Lung (tissue), 12 donors: ENCODE data around the gene ACTL8. TPM values are rescaled to one million over a fixed set of nuclear protein-coding genes. Genes with fewer than 3 reads are reported as not detected.

Experiments used
- ATAC-seq: fragments of 200-7000 bp; cut with Tn5 transposase; one replicate; pipeline ENCODE4 v1.9.1; 2020; ENCODE audit warnings: moderate number of reproducible peaks; ENCODE audit not compliant: insufficient read depth, low FRiP score
- DNase-seq, 3 donors: peaks; one replicate each; pipeline ENCODE4 v3.0.0-alpha.2; 2013 to 2017
- H3K27ac ChIP-seq, 2 donors: one replicate each; pipeline ENCODE4 v1.5.1; 2013; ENCODE audit warnings: mild to moderate bottlenecking in 2 of 2, moderate library complexity in 2 of 2, control low read depth in 1 of 2, inconsistent platforms in 1 of 2, low read depth in 1 of 2, low read length in 1 of 2
- H3K27me3 ChIP-seq, 3 donors: one replicate each; pipeline ENCODE4 v1.5.1; 2013; ENCODE audit warnings: low read length in 2 of 3; ENCODE audit not compliant: control insufficient read depth in 3 of 3, insufficient read depth in 3 of 3
- H3K36me3 ChIP-seq, 4 donors: one replicate each; pipeline ENCODE4 v1.5.1; 2013; ENCODE audit warnings: low read length in 4 of 4, mild to moderate bottlenecking in 1 of 4, moderate library complexity in 1 of 4; ENCODE audit not compliant: control insufficient read depth in 4 of 4, insufficient read depth in 4 of 4
- H3K4me1 ChIP-seq, 5 donors: one replicate each; pipeline ENCODE4 v1.5.1; 2013; ENCODE audit warnings: low read length in 5 of 5, mild to moderate bottlenecking in 2 of 5, moderate library complexity in 1 of 5; ENCODE audit not compliant: control insufficient read depth in 5 of 5, insufficient read depth in 5 of 5
- H3K4me3 ChIP-seq: one replicate; pipeline ENCODE4 v1.5.1; 2013; ENCODE audit warnings: mild to moderate bottlenecking, control low read depth, moderate library complexity
- H3K9ac ChIP-seq, 2 donors: one replicate each; pipeline ENCODE4 v1.5.1; 2013; ENCODE audit warnings: low read length in 2 of 2, control low read depth in 1 of 2; ENCODE audit not compliant: insufficient read depth in 1 of 2
- H3K9me3 ChIP-seq, 4 donors: one replicate each; pipeline ENCODE4 v1.5.1; 2013; ENCODE audit warnings: low read length in 3 of 4, mild to moderate bottlenecking in 1 of 4, moderate library complexity in 1 of 4; ENCODE audit not compliant: control insufficient read depth in 4 of 4, insufficient read depth in 3 of 4
- WGBS, 2 donors: extraction: QIAGEN DNeasy Blood & Tissue Kit; methylation state at CpG; one replicate each; pipeline ENCODE4 v1.1.7; 2013; 5-methylcytosine and 5-hydroxymethylcytosine counted together
- polyA plus RNA-seq, 2 donors: library from polyadenylated mRNA; stranded (reverse); fragments of 200-250 nt; gene quantifications; one replicate each; pipeline ENCODE4 v1.2.1, GENCODE V29; 2013
- total RNA-seq, 2 donors: library from RNA; depleted of rRNA in 1 of 2; stranded (reverse); fragments of >200 nt in 1 of 2; gene quantifications; one replicate each; pipeline ENCODE4 v1.2.1, GENCODE V29; 2014 to 2021
- TF ChIP-seq, protein P1 (sequence below): IDR thresholded peaks from 2 replicates; pipeline ENCODE4 v1.5.1; 2012; ENCODE audit warnings: mild to moderate bottlenecking; ENCODE audit errors: control extremely low read depth, extremely low read depth
- donor health status: control.
- donor health status: control.
- donor health status: Bipolar disorder and iron deficiency.
- donor health status: healthy.
- donor health status: DM: yes; HTN: yes; CAD: no.

Gene ACTL8
- total and polyA plus RNA-seq, 4 donors, result not detected

DNA sequence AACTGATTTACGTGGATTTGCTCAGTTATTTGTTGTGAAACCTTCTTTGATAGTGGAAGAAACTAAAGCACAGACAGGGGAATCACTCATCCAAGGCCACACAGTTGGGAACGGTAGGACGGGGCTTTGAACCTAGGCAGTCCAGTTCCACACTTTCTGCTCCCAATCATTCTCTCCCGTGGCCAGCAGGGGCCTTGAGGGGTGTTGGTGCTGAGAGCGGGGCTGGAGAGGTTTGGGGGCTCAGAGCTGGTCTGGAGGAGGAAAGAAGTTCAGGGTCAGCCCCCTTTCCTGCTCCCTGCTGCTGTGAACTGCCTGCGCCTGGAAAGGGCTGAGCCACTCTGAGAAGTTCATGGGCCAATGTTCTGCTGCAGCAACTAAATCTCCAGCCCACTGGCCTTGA is 31.4 kb upstream of the ACTL8 start:
- Histone ChIP-seq H3K4me3 (no peak overlapping the region), H3K36me3 (no peaks in the 10 kb centered on the region), H3K27ac (no peak overlapping the region), H3K9me3 (peaks cover 0 to 3% (median 0%) of the 10 kb centered on the region in 4 donors), H3K4me1 (no peaks in the 10 kb centered on the region), H3K27me3 (no peaks in the 10 kb centered on the region), H3K9ac (no peak overlapping the region)
- DNase-seq, result no peak
- TF ChIP-seq, protein P1, sequence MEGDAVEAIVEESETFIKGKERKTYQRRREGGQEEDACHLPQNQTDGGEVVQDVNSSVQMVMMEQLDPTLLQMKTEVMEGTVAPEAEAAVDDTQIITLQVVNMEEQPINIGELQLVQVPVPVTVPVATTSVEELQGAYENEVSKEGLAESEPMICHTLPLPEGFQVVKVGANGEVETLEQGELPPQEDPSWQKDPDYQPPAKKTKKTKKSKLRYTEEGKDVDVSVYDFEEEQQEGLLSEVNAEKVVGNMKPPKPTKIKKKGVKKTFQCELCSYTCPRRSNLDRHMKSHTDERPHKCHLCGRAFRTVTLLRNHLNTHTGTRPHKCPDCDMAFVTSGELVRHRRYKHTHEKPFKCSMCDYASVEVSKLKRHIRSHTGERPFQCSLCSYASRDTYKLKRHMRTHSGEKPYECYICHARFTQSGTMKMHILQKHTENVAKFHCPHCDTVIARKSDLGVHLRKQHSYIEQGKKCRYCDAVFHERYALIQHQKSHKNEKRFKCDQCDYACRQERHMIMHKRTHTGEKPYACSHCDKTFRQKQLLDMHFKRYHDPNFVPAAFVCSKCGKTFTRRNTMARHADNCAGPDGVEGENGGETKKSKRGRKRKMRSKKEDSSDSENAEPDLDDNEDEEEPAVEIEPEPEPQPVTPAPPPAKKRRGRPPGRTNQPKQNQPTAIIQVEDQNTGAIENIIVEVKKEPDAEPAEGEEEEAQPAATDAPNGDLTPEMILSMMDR, result no peak
- no peak for ATAC-seq
- 40 to 49% methylated on average over 6 of the region's 6 CpGs for WGBS, 2 donors

DNA sequence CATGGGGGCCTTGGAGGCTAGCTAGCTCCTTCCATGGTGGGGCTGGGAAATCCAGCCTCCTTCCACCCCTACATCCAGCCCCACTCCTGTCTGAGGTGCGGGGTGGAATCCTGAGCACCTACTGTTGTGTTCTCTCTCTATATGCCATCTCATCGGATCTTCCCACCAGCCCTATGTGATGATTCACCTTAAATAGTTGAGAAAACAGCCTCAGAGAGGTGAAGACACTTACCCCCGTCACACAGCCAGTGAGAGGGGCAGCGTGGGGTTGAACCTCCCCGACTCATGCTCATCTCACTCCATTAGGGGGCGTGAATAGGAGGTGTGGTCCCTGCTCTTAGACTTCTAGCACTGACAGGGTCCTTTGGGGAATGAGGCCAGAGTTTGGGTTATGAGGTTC is 31.0 kb upstream of the ACTL8 start:
- Histone ChIP-seq H3K9ac (no peak overlapping the region), H3K4me3 (no peak overlapping the region), H3K36me3 (no peaks in the 10 kb centered on the region), H3K9me3 (peaks cover 0 to 5% (median 0%) of the 10 kb centered on the region in 4 donors), H3K27ac (no peak overlapping the region), H3K4me1 (no peaks in the 10 kb centered on the region), H3K27me3 (no peaks in the 10 kb centered on the region)
- WGBS, 2 donors, result 81 to 85% methylated on average over 6 of the region's 6 CpGs
- TF ChIP-seq, protein P1, result no peak
- ATAC-seq, result no peak
- DNase-seq, result no peak

DNA sequence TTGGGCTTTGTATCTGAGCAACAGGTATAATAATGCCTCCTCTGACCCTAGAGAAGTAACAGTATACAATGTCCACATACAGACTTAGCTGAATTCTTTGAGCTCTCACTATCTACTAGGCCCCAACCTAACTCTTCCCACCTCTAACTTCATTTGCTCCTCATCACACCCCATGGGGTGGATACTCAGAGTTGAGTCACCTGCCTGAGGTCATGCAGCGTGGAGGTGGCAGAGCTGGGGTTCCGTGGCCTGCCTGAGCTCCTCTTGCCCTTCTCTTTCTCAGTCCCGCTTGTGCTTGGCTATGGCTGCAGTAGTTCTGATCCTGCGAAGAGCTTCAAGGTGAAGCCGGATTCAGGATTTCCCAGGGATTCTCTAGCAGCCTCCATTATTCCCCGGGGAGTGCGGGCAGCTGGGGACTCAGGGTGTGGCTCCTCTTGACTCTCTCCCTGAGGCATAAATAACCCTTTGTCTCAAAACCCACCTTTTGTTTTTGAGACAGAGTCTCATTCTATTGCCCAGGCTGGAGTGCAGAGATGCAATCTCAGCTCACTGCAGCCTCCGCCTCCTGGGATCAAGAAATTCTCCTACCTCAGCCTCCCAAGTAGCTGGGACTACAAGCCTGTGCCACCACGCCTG is 29.9 kb upstream of the ACTL8 start:
- no peak overlapping the region for H3K4me3 ChIP-seq
- H3K27me3 ChIP-seq, result no peaks in the 10 kb centered on the region
- TF ChIP-seq, protein P1, result no peak
- H3K36me3 ChIP-seq, result no peaks in the 10 kb centered on the region
- no peak overlapping the region for H3K9ac ChIP-seq
- DNase-seq (no peak), ATAC-seq (no peak)
- 90% methylated on average over 9 of the region's 9 CpGs for WGBS, 2 donors
- H3K27ac ChIP-seq, result no peak overlapping the region
- no peaks in the 10 kb centered on the region for H3K4me1 ChIP-seq
- H3K9me3 ChIP-seq, result peaks cover 0 to 7% (median 0%) of the 10 kb centered on the region in 4 donors
